ENCODE results near the gene JAG2.
A peak's percentile ranks its signal among the peaks of the same experiment; 100 is the strongest.

JAG2 gene

GRCh38 chr14:105203057-105203531 is 34.5 kb upstream of the JAG2 start:
- DNase-seq = peak; percentile 87

GRCh38 chr14:105201925-105202513 is 33.4 kb upstream of the JAG2 start:
- DNase-seq = peak; percentile 73

- DNase-seq = no peak
Observed at GRCh38 chr14:105201156-105201924, 32.8 kb upstream of the JAG2 start.

DNA sequence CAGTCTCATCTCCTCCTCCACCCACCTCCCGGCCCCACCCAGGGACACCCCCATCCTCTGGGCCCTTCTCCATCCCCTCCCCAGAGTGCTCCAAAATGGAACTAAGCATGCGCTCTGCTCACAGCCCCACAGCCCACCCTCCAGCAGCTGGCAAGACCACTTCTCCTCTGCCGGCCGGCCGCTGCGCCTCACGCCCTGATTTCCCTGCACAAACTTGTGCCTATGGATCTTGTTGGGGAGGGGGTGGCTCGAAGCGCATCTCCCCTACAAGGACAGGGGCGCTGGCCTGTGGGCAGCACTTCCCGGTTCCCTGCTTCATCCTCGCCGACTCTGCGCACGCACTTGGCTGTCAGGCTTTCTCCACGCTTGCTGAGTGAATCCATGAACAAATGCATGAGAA is 32.1 kb upstream of the JAG2 start:
- DNase-seq = no peak

DNA sequence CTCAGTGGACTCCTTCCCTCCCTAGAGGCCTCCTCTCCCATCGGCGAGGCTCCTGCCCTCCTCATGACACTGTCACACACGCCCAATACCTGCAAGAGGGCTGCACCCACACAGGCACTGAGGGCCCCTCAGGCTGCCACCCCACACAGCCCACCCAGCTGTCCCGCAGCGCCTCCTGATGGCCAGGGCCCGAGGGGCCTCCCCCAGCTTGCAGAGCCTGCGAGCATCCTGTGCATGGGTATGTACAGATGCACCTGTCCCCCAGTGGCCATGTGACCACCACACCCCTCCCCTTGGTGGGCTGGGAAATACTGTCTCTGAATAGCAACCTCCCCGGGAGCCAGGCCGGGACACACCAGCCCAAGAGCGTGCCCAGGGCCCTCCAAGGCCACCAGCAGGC is 31.5 kb upstream of the JAG2 start:
- no peak for DNase-seq

- DNase-seq = no peak
Observed at GRCh38 chr14:105199093-105199492, 30.5 kb upstream of the JAG2 start.

DNA sequence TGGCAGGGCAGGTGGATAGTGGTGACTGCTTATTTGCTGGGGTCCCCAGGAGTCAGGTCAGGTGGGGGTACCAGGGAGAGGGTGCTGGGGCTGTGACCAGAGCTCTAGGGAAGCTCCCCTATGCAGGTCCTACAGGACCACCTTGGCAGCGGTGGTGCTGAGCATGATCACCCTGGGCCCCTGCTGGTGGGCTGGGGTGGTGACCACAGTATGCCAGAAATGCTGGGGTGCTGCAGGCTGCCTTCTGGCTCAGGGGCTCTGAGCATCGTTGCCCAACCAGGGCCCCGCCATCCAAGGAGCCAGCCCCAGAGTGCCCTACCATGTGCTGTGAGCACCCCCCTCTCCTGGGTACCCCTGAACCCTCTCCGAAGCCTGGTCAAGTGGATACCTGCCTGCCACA is 30.0 kb upstream of the JAG2 start:
- no peak for DNase-seq

DNA sequence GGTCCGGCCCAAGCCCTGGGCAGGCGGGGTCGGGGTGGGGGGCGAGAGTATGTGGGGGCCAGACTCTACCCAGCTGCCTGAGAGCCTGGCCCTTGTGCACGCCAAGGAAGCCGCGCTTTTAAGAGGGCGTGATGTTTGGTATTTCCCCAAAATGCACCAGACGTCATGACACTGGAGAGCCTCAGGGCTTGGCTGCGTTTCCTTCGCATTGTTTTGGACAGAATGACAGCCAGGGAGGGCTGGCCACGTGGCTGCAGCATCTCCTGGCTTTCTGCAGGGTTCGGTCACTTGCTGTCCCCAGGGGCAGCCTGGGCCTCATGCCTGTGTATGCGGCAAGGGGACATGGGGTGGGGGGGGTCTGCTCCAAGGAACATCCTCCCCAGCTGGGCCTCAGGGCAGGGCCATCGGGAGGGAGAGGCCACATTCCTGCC is 28.6 kb upstream of the JAG2 start:
- DNase-seq = no peak

GRCh38 chr14:105196265-105196960 is 27.8 kb upstream of the JAG2 start:
- DNase-seq = no peak

DNA sequence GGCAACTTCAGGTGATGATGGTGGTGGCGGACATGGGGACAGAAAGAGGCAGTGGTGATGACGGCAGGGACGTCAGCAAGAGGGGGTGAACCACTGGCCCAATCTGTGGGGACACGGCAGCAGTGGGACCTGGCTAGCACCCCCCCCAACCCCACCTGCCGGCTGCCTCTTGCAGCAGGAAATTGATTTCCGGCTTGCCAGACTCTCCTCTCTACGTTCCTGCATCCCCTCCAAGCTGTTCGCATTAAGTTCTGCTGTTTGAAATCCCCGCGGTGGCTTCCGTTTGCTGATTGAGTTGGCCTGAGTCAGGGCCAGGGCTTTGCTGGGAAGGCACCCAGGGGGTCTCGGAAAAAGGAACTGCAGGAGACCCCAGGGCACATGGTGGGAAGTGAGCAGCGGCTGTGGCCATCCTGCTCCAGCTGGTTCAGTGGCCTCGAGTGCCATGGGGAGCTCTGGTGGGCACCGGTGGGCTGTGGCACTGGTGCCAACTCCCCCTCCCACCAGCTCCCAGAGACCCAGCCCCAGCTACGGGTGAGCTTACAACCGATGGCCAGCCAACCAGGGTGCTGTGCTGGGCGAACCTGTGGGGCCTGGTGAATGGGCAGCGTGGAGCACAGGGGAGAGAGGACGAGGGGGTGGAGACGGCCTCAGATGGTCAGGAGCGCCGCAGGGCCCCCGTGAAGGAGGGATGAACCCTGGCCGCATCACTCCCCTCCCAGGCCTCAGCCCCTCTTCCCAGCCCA is 27.1 kb upstream of the JAG2 start:
- DNase-seq = no peak

DNA sequence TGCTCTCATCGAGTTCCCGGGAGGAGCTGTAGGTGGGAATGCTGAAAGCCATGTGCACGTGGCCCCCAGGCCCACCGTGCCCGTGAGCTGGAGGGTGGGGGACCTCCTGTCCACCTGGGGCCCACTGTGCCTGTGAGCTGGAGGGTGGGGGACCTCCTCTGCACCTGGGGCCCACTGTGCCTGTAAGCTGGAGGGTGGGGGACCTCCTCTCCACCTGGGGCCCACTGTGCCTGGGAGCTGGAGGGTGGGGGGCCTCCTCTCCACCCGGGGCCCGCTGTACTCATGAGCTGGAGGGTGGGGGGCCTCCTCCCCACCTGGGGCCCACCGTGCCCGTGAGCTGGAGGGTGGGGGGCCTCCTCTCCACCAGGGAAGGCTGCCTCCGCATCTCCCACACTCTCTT is 26.5 kb upstream of the JAG2 start:
- no peak for DNase-seq

DNA sequence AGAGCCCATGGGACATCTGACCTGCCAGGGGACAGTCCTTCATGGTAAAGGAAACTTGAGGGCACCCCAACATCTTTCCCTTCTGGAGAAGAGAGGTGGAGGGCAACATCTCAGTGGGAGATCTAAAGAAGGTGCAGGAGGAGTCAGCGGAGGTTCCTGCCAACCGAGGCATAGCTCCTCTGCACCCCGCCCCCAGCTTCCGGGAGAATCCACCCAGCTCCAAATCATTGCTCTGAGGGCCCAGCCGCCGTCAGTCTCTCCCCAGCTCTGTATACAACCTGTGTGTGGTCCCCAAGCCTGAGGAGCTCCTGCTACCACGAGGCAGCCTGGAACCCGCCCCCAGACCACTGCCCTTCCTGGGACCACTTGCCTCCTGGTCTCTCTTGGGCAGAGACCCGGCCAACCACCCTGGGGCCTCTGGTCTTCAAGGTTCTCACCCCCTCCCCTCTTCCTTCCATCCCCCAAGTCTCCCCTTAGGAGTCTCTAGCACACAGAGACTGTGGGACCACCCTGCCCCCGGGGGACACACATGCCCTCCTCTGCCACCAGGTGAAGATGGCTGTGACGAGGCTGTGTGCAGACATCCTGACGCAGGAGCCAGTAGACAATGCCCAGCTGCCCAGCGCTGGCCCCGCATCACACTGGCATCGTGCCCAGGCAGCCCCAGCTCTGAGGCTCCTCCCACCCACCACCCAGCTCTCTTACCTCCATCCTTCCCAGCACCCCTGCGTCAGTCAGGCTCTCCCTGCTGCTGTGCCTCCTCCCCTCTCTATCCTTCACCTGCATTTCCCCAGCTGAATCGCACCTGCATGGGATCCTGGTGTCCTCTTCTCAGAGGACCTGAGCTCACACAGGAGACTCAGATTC is 25.6 kb upstream of the JAG2 start:
- peak; percentile 74 for DNase-seq

DNA sequence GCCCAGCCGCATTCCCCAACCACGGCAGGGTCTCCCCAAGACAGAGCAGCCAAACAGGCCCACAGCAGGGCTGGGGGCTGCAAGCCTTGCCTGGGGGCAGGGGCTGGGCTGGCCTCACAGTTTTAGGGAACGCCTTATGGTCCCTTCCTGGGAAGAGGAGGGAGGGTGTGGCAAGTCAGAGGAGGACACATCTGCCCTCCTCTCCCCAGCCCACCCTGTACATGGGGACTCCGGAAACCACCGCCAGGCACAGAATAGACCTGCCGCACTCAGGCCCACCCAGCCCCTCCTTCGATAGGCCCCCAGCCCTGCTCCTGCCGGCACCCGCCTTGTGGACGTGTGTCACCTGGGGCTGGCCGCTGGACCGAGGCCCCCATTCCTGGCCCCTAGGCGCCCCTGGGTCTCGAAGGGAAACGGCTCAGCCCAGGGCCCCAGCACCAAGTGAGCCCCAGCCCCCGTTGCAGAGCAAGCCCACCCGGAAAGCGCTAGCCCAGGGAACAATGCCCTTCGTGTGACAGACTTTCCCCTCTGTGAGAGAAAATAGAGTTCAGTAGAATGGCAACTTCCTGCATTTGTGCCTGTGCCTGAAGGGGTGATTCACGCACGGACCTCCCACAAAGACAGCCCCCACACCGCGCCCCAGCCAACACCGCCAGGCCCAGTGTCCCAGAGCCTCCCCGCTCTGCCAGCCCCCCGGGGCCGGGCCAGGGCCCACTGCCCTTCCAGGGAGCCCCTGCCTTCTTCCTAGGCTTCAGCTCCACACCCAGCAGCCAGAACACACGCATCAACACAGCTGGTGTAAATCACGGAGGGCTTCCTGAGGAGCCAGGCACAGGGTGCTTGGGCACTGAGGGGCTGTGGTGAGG is 24.5 kb upstream of the JAG2 start:
- no peak for DNase-seq

GRCh38 chr14:105187935-105188524 is 19.5 kb upstream of the JAG2 start:
- DNase-seq = no peak

DNA sequence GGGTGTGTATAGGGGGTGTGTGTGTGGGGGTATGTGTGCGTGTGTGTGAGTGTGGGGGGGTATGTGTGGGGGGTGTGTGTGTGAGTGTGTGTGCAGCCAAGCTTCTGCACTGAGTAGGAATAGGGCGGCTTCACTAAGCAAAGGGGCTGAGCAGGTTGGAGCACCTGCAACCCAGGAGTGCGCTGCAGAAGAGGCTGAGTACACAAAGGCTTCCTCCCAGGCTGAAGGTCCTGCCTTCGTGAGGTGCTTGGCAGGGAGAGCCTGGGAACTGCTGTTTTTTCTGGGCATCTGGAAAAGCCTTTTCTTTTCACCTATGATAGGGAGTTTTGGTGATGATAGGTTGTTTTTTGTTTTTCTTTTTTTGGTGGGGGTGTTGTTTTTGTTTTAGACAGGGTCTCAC is 18.5 kb upstream of the JAG2 start:
- DNase-seq = no peak

- no peak for DNase-seq
Observed at GRCh38 chr14:105185973-105186372, 17.4 kb upstream of the JAG2 start.

DNA sequence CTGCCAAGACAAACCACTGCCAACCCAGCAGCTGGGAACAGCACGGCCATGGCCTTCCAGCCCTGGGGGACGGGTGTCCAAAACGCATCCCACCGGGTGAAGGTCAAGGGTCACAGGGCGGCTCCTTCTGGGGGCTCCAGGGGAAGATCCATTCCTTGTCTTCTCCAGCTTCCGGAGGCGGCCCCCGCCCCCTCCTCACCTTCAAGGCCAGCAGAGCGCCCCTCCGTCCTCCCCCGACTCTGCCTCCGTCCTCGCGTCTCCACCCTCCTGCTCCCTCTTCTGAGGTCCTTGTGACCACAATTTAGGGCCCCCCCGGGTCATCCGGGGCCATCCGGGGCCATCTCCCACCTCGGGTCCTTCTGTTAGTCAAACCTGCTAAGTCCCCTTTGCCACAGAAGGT is 16.4 kb upstream of the JAG2 start:
- DNase-seq = no peak

- DNase-seq = no peak
Observed at GRCh38 chr14:105184461-105184860, 15.9 kb upstream of the JAG2 start.

DNA sequence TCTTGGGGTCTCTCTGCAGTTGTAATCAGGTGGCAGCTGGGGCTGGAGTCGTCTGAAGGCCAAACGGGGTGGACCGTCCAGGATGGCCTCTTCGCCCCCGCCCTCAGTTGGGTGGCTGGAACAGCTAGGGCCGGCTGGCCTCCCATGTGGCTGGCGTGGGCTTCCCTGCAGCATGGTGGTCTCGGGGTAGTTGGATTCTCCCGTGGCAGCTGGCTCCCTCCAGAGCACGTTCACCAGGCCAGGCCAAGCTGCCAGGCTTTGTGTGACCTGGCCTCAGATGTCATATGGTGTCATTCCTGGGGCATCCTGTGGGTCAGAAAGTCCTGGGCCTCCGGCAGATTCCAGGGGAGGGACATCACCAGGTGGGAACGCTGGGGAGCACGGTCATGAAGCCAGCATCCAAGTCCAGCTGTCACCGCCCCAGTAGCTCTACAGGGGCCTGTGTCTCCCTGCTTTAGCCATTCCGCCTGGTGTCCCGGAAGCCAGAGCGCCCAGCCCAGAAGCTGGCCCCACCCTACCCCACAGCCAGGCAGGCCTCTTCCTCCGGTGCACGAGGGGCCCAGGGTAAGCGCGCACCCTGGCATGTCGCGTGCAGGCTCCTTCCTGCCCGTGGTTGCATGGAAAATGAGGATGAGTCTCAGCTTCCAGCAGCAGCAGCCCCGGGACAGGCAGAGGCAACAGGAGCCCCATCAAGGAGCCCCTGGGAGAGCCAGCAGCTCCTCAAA is 13.9 kb upstream of the JAG2 start:
- no peak for DNase-seq

All from activated effector memory CD4-positive, alpha-beta T cell treated with anti-CD3 and anti-CD28 coated beads, Interleukin-2, amount 50 U/mL, for 16 hours (primary cell).